ENCODE data around the gene SLC17A9. TPM values are rescaled to one million over a fixed set of nuclear protein-coding genes. Genes with fewer than 3 reads are reported as not detected.
A peak's percentile ranks its signal among the peaks of the same experiment; 100 is the strongest.

Gene SLC17A9
- total RNA-seq, 1 donor from 2014 or later, result 12.4 TPM

DNA sequence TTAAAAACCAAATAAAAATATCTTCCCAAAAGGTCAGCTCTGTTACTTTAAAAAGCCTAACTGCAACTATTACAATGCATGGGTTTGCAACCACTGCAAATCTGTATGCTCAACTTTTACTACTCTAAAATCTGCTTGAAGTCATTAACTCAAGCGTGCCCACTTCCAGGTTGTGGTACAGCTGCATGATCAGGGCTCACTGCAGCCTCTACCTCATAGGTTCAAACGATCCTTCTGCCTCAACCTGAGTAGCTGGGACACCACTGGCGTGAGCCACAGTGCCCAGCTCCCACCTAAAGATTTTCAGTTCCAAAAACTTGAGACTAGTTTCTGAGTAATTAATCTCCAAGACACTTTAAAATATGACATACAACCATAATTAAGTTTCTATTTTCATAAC, 34.4 kb upstream of the SLC17A9 start:
- Mint-ChIP-seq H3K4me3 (ENCODE audit: unreplicated experiment) (no peak overlapping the region), H3K36me3 (ENCODE audit: low read depth, unreplicated experiment) (no peaks in the 10 kb centered on the region), H3K27me3 (ENCODE audit: low read depth, unreplicated experiment) (no peaks in the 10 kb centered on the region), H3K9me3 (ENCODE audit: unreplicated experiment) (no peaks in the 10 kb centered on the region), H3K4me1 (ENCODE audit: low read depth, unreplicated experiment) (peaks cover 53% of the 10 kb centered on the region), H3K27ac (ENCODE audit: unreplicated experiment) (no peak overlapping the region)
- H3K9me3 ChIP-seq (ENCODE audit: insufficient read depth, low read depth, low read length), result no peaks in the 10 kb centered on the region
- H3K4me3 ChIP-seq (ENCODE audit: insufficient read depth, low read depth, low read length), result no peak overlapping the region
- H3K27me3 ChIP-seq (ENCODE audit: insufficient read depth, low read length), result no peaks in the 10 kb centered on the region
- no peak overlapping the region for H2AFZ ChIP-seq (ENCODE audit: low read depth, low read length)
- H3K36me3 ChIP-seq (ENCODE audit: insufficient read depth, low read length), result peaks cover 6% of the 10 kb centered on the region
- DNase-seq (ENCODE audit: low read depth), result no peak
- no peak for FAIRE-seq
- H3K79me2 ChIP-seq (ENCODE audit: insufficient read depth, low read length), result peaks cover 100% of the 10 kb centered on the region
- H3K27ac ChIP-seq (ENCODE audit: low read depth, low read length), result no peak overlapping the region
- H3K4me1 ChIP-seq (ENCODE audit: insufficient read depth, low read length), result peaks cover 20% of the 10 kb centered on the region
- TF ChIP-seq, protein P1, sequence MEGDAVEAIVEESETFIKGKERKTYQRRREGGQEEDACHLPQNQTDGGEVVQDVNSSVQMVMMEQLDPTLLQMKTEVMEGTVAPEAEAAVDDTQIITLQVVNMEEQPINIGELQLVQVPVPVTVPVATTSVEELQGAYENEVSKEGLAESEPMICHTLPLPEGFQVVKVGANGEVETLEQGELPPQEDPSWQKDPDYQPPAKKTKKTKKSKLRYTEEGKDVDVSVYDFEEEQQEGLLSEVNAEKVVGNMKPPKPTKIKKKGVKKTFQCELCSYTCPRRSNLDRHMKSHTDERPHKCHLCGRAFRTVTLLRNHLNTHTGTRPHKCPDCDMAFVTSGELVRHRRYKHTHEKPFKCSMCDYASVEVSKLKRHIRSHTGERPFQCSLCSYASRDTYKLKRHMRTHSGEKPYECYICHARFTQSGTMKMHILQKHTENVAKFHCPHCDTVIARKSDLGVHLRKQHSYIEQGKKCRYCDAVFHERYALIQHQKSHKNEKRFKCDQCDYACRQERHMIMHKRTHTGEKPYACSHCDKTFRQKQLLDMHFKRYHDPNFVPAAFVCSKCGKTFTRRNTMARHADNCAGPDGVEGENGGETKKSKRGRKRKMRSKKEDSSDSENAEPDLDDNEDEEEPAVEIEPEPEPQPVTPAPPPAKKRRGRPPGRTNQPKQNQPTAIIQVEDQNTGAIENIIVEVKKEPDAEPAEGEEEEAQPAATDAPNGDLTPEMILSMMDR (IDR thresholded peaks at IDR 0.05; ENCODE audit: insufficient read depth, low read depth, low read length), result no peak
- TF ChIP-seq EZH2 (IDR thresholded peaks at IDR 0.05; ENCODE audit: insufficient read depth, low read length), result no peak
- no peak overlapping the region for H3K4me2 ChIP-seq (ENCODE audit: low read length)
- H4K20me1 ChIP-seq (ENCODE audit: insufficient read depth, low read length), result peaks cover 98% of the 10 kb centered on the region
- no peak overlapping the region for H3K9ac ChIP-seq (ENCODE audit: low read length)

DNA sequence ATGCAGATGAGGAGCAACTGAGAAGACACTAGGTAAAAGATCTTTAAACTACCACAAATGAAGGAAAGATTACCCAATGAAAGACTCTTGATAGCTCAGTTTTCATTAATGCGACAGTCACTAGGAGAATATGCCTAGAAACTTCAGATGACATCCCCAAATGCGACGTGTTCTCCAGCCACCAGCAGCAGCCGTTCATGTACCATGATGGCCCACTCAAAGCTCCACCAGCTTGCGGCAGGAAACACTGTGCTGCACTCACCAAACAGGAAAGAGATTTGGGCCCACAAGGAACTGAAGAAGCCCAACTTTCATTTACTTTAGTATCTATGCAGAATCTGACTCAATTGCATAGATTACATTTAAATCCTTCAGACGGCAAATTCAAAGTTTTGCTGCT, 33.7 kb upstream of the SLC17A9 start:
- H3K27ac Mint-ChIP-seq (ENCODE audit: unreplicated experiment), result no peak overlapping the region
- Histone ChIP-seq H3K27me3 (ENCODE audit: insufficient read depth, low read length) (no peaks in the 10 kb centered on the region), H3K9me3 (ENCODE audit: insufficient read depth, low read depth, low read length) (no peaks in the 10 kb centered on the region), H3K4me2 (ENCODE audit: low read length) (no peak overlapping the region), H4K20me1 (ENCODE audit: insufficient read depth, low read length) (peaks cover 98% of the 10 kb centered on the region), H3K9ac (ENCODE audit: low read length) (no peak overlapping the region), H3K79me2 (ENCODE audit: insufficient read depth, low read length) (peaks cover 100% of the 10 kb centered on the region), H3K27ac (ENCODE audit: low read depth, low read length) (no peak overlapping the region), H3K36me3 (ENCODE audit: insufficient read depth, low read length) (peaks cover 6% of the 10 kb centered on the region), H2AFZ (ENCODE audit: low read depth, low read length) (no peak overlapping the region), H3K4me1 (ENCODE audit: insufficient read depth, low read length) (peaks cover 27% of the 10 kb centered on the region), H3K4me3 (ENCODE audit: insufficient read depth, low read depth, low read length) (no peak overlapping the region)
- no peaks in the 10 kb centered on the region for H3K36me3 Mint-ChIP-seq (ENCODE audit: low read depth, unreplicated experiment)
- H3K4me1 Mint-ChIP-seq (ENCODE audit: low read depth, unreplicated experiment), result peaks cover 54% of the 10 kb centered on the region
- DNase-seq (ENCODE audit: low read depth) (no peak), FAIRE-seq (no peak)
- H3K9me3 Mint-ChIP-seq (ENCODE audit: unreplicated experiment), result no peaks in the 10 kb centered on the region
- no peak overlapping the region for H3K4me3 Mint-ChIP-seq (ENCODE audit: unreplicated experiment)
- TF ChIP-seq, protein P1 (IDR thresholded peaks at IDR 0.05; ENCODE audit: insufficient read depth, low read depth, low read length), result no peak
- TF ChIP-seq EZH2 (IDR thresholded peaks at IDR 0.05; ENCODE audit: insufficient read depth, low read length), result no peak
- no peaks in the 10 kb centered on the region for H3K27me3 Mint-ChIP-seq (ENCODE audit: low read depth, unreplicated experiment)

DNA sequence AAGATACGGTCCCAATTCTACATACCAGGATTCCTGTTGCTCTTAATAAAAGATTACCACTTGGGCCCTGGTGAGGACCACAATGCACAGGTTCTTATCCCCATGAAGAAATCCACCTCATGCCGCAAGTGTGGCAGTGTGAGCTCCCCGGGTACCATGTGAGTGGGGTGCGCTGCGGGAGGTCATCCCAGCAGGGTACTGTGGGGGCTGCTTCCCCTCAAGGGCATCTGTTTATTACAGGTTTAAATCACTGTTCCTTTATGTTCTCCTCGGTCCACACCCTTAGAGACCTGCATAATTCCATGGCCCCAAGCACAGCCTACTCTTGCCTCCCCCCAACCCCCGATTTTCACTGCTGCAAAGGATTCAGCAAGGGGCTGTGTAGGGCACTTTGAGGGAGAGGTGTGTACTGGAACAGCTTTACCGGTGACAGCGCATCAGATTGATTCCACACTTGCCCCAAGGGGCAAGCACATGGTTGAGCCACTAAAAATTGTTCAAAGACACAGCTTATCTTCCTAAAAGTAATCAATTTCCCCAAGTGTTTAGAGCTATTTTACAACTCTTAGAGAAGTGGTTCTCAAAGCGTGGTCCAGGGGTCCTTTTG, 32.4 kb upstream of the SLC17A9 start:
- Mint-ChIP-seq H3K9me3 (ENCODE audit: unreplicated experiment) (no peaks in the 10 kb centered on the region), H3K4me3 (ENCODE audit: unreplicated experiment) (no peak overlapping the region), H3K27me3 (ENCODE audit: low read depth, unreplicated experiment) (no peaks in the 10 kb centered on the region), H3K36me3 (ENCODE audit: low read depth, unreplicated experiment) (peaks cover 2% of the 10 kb centered on the region), H3K27ac (ENCODE audit: unreplicated experiment) (peak overlapping the region; percentile 53), H3K4me1 (ENCODE audit: low read depth, unreplicated experiment) (peaks cover 52% of the 10 kb centered on the region)
- Histone ChIP-seq H3K79me2 (ENCODE audit: insufficient read depth, low read length) (peaks cover 100% of the 10 kb centered on the region), H2AFZ (ENCODE audit: low read depth, low read length) (no peak overlapping the region), H3K9ac (ENCODE audit: low read length) (no peak overlapping the region), H3K9me3 (ENCODE audit: insufficient read depth, low read depth, low read length) (no peaks in the 10 kb centered on the region), H3K4me3 (ENCODE audit: insufficient read depth, low read depth, low read length) (no peak overlapping the region), H3K27me3 (ENCODE audit: insufficient read depth, low read length) (no peaks in the 10 kb centered on the region), H3K4me2 (ENCODE audit: low read length) (no peak overlapping the region), H3K27ac (ENCODE audit: low read depth, low read length) (no peak overlapping the region), H3K36me3 (ENCODE audit: insufficient read depth, low read length) (no peaks in the 10 kb centered on the region), H3K4me1 (ENCODE audit: insufficient read depth, low read length) (peaks cover 36% of the 10 kb centered on the region), H4K20me1 (ENCODE audit: insufficient read depth, low read length) (peaks cover 98% of the 10 kb centered on the region)
- DNase-seq (ENCODE audit: low read depth), result no peak
- TF ChIP-seq, protein P1 (IDR thresholded peaks at IDR 0.05; ENCODE audit: insufficient read depth, low read depth, low read length), result no peak
- no peak for TF ChIP-seq EZH2 (IDR thresholded peaks at IDR 0.05; ENCODE audit: insufficient read depth, low read length)
- no peak for FAIRE-seq
